GM06990 (cell line): ENCODE data around the gene RPH3AL.

Source experiments
- DNase-seq: peaks from one replicate; pipeline ENCODE4 v3.0.0-alpha.2; 2011; ENCODE audit not compliant: insufficient read length; ENCODE audit errors: extremely low read depth
- H3K27me3 ChIP-seq: replicated peaks from 2 replicates; pipeline ENCODE4 v1.6.0; 2011; ENCODE audit warnings: low read length; ENCODE audit not compliant: control insufficient read depth, insufficient read depth
- H3K36me3 ChIP-seq: 2 replicates; pipeline ENCODE4 v1.5.1; 2011; ENCODE audit warnings: low read length; ENCODE audit not compliant: control insufficient read depth, insufficient read depth
- H3K4me3 ChIP-seq: replicated peaks from 2 replicates; pipeline ENCODE4 v1.5.1; 2011; ENCODE audit warnings: low read depth, mild to moderate bottlenecking, control low read depth, low read length
- CTCF ChIP-seq: IDR thresholded peaks from 2 replicates; pipeline ENCODE4 v1.5.1; 2011; ENCODE audit warnings: low read length, control low read depth, mild to moderate bottlenecking, inconsistent platforms; ENCODE audit not compliant: insufficient read depth, poor library complexity, severe bottlenecking

Gene RPH3AL

GRCh38 chr17:311119-311782 is 41.4 kb downstream of the RPH3AL start:
- H3K27me3 ChIP-seq, result peaks cover 2% of the 10 kb centered on the region
- DNase-seq, result no peak
- no peak overlapping the region for H3K4me3 ChIP-seq
- H3K36me3 ChIP-seq, result no peaks in the 10 kb centered on the region
- no peak for TF ChIP-seq CTCF

- no peak for DNase-seq
- no peaks in the 10 kb centered on the region for H3K36me3 ChIP-seq
- H3K4me3 ChIP-seq, result no peak overlapping the region
- no peak for TF ChIP-seq CTCF
- H3K27me3 ChIP-seq, result peaks cover 2% of the 10 kb centered on the region
Observed at GRCh38 chr17:310111-311010, 42.2 kb downstream of the RPH3AL start.

GRCh38 chr17:309361-309888 is 43.2 kb downstream of the RPH3AL start:
- no peaks in the 10 kb centered on the region for H3K36me3 ChIP-seq
- H3K27me3 ChIP-seq, result peaks cover 2% of the 10 kb centered on the region
- peak; percentile 83 for TF ChIP-seq CTCF
- H3K4me3 ChIP-seq, result no peak overlapping the region
- peak; percentile 56 for DNase-seq

GRCh38 chr17:307741-308507 is 44.7 kb downstream of the RPH3AL start:
- TF ChIP-seq CTCF, result no peak
- no peak overlapping the region for H3K4me3 ChIP-seq
- H3K27me3 ChIP-seq, result peaks cover 4% of the 10 kb centered on the region
- no peaks in the 10 kb centered on the region for H3K36me3 ChIP-seq
- DNase-seq, result no peak

- TF ChIP-seq CTCF, result no peak
- Histone ChIP-seq H3K36me3 (no peaks in the 10 kb centered on the region), H3K27me3 (peaks cover 2% of the 10 kb centered on the region), H3K4me3 (no peak overlapping the region)
- no peak for DNase-seq
Observed at GRCh38 chr17:307295-307691, 45.3 kb downstream of the RPH3AL start.
